NCI-H2081 (cell line): Measurements from ENCODE around the gene S100Z.
"Not testable (repeated sequence)": the region's sequence is repeated elsewhere in the genome, so short reads cannot be mapped to it uniquely, and the experiment has no call there.

Experiments used
- DNase-seq, 2 experiments: peaks; one replicate each; lab custom pipeline; 2025; lab: John Stamatoyannopoulos, UW

Gene S100Z

GRCh38 chr5:76849419-76850291 lies at the start of gene S100Z:
S100Z (plus strand) TSS chr5:76850014; CDS start chr5:76875360, 25,346 bp downstream.
- no peak for DNase-seq

GRCh38 chr5:76800579-76800978 lies 49.2 kb upstream of the S100Z start:
- DNase-seq: no peak

GRCh38 chr5:76801159-76801802 lies 48.5 kb upstream of the S100Z start:
- no peak for DNase-seq

GRCh38 chr5:76801803-76802195 lies 48.0 kb upstream of the S100Z start:
- DNase-seq: no peak

- DNase-seq: no peak
These were observed 45.5 kb upstream of the S100Z start for GRCh38 chr5:76804266-76804665.

GRCh38 chr5:76805821-76806505 lies 43.9 kb upstream of the S100Z start:
- no peak for DNase-seq

- DNase-seq: no peak
These were observed 42.5 kb upstream of the S100Z start for GRCh38 chr5:76807296-76807695.

DNA sequence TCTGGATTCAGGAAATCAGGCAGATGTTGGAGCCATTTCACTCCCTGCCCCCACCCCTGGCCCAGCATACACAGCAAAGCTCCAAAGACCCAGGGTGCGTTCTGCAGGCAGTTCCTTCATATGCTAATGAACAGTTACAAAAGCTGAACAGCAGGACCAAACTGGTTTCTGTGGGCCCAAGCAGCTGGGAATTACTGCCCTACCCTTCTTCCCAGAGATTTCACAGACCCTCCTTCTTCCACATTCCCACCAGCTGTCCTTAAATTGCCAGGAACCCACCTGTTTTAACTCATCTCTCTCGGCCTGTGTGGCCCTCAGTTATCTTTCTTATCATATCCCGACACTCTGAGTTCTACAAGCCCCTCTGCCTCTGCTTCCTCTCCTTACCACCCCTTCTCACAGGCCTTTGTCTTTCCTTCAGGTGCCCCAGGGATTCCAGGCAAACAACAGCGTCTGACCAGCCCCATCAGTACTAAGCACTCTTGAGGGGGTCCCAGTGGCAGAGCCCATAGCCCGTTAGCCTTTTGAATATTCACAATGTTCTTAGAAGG lies 41.6 kb upstream of the S100Z start:
- no peak for DNase-seq

GRCh38 chr5:76809141-76809540 lies 40.7 kb upstream of the S100Z start:
- DNase-seq: no peak

GRCh38 chr5:76810236-76810635 lies 39.6 kb upstream of the S100Z start:
- no peak for DNase-seq

DNA sequence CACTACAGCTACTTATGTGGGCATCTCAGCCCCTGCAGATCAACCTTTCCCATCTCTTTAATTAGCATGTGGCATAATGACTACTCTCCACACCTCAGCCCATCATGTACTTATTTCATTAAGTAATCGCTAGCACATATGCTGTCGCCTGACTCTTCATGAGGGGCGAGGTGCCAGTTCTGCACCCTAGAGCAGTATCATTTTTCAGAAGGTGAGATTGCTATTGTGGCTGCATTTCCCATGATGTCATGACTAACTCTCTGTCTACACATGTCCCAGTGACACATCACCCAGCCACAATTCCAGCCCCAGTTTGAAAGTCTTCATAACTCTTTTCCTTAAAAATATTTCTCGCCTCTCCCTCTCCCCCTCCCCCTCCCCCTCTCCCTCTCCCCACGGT lies 38.6 kb upstream of the S100Z start:
- DNase-seq: no peak

DNA sequence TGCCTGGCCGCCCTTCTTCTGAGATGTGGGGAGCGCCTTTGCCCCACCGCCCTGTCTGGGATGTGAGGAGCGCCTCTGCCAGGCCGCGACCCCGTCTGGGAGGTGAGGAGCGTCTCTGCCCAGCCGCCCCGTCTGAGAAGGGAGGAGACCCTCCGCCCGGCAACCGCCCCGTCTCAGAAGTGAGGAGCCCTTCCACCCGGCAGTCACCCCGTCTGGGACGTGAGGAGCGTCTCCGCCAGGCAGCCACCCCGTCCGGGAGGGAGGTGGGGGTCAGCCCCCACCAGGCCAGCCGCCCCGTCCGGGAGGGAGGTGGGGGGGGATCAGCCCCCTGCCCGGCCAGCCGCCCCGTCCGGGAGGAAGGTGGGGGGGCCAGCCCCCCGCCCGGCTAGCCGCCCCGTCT lies 37.6 kb upstream of the S100Z start:
- DNase-seq: not testable (repeated sequence)

DNA sequence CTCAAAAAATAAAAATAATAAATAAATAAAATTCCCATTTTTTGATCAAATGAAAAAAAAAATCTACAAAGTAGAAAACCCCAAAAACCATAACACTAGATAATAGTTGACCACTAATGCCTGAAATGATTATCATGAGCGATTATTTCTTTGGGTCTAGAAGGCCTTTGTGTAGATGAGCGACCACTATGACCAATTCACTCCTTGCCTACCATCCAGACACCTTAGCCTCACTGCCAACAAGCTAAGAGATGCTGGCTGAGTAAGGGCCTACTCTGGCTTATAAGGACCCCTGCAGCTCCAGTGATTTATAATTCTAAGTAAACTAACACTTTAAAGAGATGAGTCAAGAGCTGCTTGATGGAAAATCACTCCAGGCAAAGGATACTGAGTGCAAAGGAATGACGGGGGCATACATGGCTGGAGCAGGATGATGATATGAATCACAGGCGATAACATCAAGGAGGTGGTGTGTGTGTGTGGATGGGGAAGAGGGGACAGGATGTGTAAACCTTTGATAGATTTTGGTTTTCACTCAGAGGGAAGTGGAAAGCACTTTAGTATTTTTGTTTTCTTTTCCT lies 35.7 kb upstream of the S100Z start:
- DNase-seq: no peak

GRCh38 chr5:76816110-76816831 lies 33.5 kb upstream of the S100Z start:
- DNase-seq: no peak

- peak; percentile 71 to 77 for DNase-seq
These were observed 30.7 kb upstream of the S100Z start, which contains the start of gene F2RL1 for GRCh38 chr5:76818844-76819831. F2RL1 (plus strand) TSS chr5:76819030; CDS start chr5:76819183, 153 bp downstream.

DNA sequence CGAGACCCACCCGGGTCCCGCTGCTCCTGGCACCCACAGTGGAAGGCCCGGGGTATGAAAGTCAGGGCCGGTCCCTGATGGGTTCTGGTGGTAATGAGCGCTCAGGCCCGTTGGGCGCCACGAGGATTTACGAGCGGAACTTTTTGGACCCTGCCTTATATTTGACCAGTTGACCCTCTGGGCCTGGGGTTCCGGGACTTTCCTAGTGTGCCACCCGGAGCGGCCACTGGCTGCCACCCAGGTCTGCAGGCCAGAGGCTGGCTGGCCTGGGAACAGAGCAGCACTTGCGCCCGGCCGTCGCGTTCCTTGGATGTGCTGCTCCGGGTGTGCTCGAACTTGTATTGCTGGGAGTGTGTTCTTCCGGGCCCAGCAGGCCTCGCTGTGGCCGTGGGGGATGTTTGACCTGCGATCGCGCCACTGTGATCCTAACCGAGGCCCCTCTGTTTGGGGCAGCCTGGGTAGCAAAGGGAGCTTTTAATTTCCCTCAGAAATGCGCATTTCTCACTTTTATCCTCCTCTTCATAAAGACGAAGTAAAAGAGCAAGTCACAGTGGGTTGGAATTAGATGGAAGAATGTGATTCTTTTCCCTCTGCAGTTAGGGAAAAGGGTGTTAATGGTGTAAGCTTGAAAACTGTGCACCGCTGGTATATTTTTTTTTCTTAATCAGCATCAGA lies 29.8 kb upstream of the S100Z start:
- no peak for DNase-seq

- DNase-seq: no peak
These were observed 29.3 kb upstream of the S100Z start for GRCh38 chr5:76820526-76820890.

GRCh38 chr5:76821136-76821535 lies 28.7 kb upstream of the S100Z start:
- no peak for DNase-seq

GRCh38 chr5:76822105-76822731 lies 27.6 kb upstream of the S100Z start:
- DNase-seq: not testable (repeated sequence)
